ENCODE data around the gene PTPA. TPM values are rescaled to one million over a fixed set of nuclear protein-coding genes. Genes with fewer than 3 reads are reported as not detected.

PTPA gene
- total and polyA plus RNA-seq, 2 donors (not counting 3 experiments of a cell fraction or from before 2014, with no cell fraction given): 97.7 to 121 TPM

DNA sequence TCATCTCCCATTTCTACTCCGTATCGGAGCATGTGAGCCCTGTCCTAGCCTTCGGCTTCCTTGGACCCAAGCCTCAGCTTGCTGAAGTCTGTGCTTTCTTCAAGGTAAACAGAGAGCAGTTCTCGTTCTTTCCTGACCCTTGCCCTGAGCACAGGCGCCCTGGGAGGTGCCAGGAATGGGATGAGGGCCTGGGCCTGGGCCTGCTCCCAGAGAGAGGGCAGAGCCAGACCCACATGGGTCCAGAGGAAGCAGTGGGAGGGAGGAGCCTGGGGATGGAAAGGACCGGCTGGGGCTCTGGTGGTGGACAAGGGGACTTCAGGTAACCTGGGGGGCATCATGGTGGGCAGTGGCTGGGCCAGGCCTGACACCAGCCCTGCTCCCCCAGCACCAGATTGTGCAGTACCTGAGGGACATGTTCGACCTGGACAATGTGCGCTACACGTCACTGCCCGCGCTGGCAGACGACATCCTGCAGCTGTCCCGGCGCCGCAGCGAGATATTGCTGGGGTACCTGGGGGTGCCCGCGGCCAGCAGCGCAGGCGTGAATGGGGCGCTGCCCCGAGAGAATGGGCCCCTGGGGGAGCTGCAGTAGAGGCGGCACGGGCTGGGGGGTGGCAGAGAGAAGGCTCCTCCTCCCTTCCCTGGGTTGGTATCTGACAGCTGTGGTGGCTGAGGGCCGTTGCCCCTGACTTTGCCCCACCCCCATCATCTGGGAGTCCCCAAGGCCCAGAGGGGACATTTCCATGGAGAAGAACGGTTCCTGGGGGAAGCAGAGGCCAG is 41.2 kb upstream of the PTPA start:
- no peak for TF ChIP-seq POLR2A (IDR thresholded peaks at IDR 0.05; ENCODE audit: low read depth, low read length)
- TF ChIP-seq, protein P1, sequence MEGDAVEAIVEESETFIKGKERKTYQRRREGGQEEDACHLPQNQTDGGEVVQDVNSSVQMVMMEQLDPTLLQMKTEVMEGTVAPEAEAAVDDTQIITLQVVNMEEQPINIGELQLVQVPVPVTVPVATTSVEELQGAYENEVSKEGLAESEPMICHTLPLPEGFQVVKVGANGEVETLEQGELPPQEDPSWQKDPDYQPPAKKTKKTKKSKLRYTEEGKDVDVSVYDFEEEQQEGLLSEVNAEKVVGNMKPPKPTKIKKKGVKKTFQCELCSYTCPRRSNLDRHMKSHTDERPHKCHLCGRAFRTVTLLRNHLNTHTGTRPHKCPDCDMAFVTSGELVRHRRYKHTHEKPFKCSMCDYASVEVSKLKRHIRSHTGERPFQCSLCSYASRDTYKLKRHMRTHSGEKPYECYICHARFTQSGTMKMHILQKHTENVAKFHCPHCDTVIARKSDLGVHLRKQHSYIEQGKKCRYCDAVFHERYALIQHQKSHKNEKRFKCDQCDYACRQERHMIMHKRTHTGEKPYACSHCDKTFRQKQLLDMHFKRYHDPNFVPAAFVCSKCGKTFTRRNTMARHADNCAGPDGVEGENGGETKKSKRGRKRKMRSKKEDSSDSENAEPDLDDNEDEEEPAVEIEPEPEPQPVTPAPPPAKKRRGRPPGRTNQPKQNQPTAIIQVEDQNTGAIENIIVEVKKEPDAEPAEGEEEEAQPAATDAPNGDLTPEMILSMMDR (IDR thresholded peaks at IDR 0.05; ENCODE audit: extremely low read depth in 1 of 2, insufficient read depth in 1 of 2, low read depth in 1 of 2, low read length in 2 of 2): no peak
- Histone ChIP-seq H2AFZ (ENCODE audit: low read depth, low read length) (no peak overlapping the region), H3K9me1 (replicated peaks; ENCODE audit: control insufficient read depth, extremely low read depth, insufficient read depth, low read length) (no peaks in the 10 kb centered on the region), H3K9me3 (replicated peaks; ENCODE audit: control insufficient read depth, insufficient read depth, low read length) (no peaks in the 10 kb centered on the region), H3K27ac (ENCODE audit: insufficient read depth, low read depth, low read length) (no peak overlapping the region), H3K27me3 (ENCODE audit: control insufficient read depth in 2 of 2, insufficient read depth in 2 of 2, low read length in 2 of 2) (no peaks in the 10 kb centered on the region), H3K4me2 (ENCODE audit: insufficient read depth, low read length) (no peak overlapping the region), H3K4me3 (replicated peaks in 1 of 3; ENCODE audit: insufficient read depth in 1 of 3, low read depth in 1 of 3, low read length in 3 of 3) (no peak overlapping the region), H3K36me3 (ENCODE audit: control insufficient read depth in 2 of 2, extremely low read depth in 1 of 2, insufficient read depth in 2 of 2, low read length in 2 of 2) (peaks cover 0 to 27% of the 10 kb centered on the region in 2 experiments), H3K9ac (replicated peaks; ENCODE audit: extremely low read depth, insufficient read depth, low read length) (no peak overlapping the region), H3K4me1 (ENCODE audit: control insufficient read depth, extremely low read depth, insufficient read depth, low read length) (no peaks in the 10 kb centered on the region), H3K79me2 (ENCODE audit: control insufficient read depth, insufficient read depth, low read length) (no peaks in the 10 kb centered on the region), H4K20me1 (replicated peaks; ENCODE audit: control insufficient read depth, extremely low read depth, insufficient read depth, low read length) (no peaks in the 10 kb centered on the region)
- DNase-seq (ENCODE audit: low read depth, low spot score) (no peak), FAIRE-seq (no peak)
- POLR2A ChIA-PET: no interaction called here
- dilution Hi-C loops (cut with MboI; ENCODE audit: extremely low pct_ligation_motif_present, low sequenced_read_pairs) (no loop called here), intact Hi-C loops (cut with micrococcal nuclease) (loop anchor here (1.0 kb wide), 1 partner anchor 18 kb away; no protein-coding TSS in a partner anchor)
- CTCF ChIA-PET: no interaction called here
- BruUV-seq (replicated peaks): no TSS peak

DNA sequence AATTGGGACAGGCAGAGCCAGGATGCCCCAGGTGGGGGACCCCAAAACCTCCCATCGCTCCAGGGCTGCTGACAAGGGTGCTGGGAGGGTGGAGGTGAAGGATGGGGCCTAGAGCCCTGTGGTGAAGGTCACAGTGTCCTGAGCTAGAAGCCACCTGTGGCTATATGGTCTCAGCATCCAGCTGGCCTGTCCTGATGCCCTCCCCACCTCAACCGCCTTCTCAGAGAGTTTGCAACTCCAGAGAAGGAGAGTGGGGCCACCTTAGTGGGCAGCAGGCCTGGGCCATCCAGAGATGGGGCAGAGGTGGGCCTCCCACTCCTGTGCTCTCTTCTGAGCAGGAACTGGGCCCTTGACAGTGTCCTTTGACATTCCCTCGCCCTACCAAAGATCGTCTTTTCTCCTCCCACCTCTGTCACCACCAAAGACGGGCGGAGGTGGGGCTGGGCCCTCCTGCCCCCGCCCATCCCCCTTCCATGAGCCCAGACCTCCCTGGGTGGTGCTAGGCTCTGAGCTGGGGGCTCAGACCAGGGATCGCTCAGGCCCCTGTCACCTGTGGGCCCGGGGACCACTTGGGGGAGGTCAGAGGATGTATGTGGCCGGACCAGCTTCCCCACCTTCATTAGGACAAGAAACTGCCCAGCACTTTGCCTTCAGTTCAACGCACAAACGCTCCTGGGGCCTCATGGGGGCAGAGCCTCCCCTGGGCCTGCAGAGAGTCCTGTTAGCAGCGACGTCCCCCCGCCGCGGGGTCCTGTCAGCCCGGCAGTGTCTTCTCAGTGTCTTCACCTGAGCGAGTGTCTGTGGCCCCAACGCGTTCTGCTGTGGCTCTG is 40.3 kb upstream of the PTPA start:
- no peak for DNase-seq (ENCODE audit: low read depth, low spot score)
- POLR2A ChIA-PET: no interaction called here

More for the DNA sequence above, 40.3 kb upstream of the PTPA start:
- dilution Hi-C loops (cut with MboI; ENCODE audit: extremely low pct_ligation_motif_present, low sequenced_read_pairs): no loop called here
- H3K9me1 ChIP-seq (replicated peaks; ENCODE audit: control insufficient read depth, extremely low read depth, insufficient read depth, low read length): no peaks in the 10 kb centered on the region
- no TSS peak for BruUV-seq (replicated peaks)
- H4K20me1 ChIP-seq (replicated peaks; ENCODE audit: control insufficient read depth, extremely low read depth, insufficient read depth, low read length): no peaks in the 10 kb centered on the region
- H2AFZ ChIP-seq (ENCODE audit: low read depth, low read length): no peak overlapping the region
- peaks cover 0 to 22% of the 10 kb centered on the region in 2 experiments for H3K36me3 ChIP-seq (ENCODE audit: control insufficient read depth in 2 of 2, extremely low read depth in 1 of 2, insufficient read depth in 2 of 2, low read length in 2 of 2)
- no peak overlapping the region for H3K4me3 ChIP-seq (replicated peaks in 1 of 3; ENCODE audit: insufficient read depth in 1 of 3, low read depth in 1 of 3, low read length in 3 of 3)
- intact Hi-C loops (cut with micrococcal nuclease): no loop called here
- no peak overlapping the region for H3K27ac ChIP-seq (ENCODE audit: insufficient read depth, low read depth, low read length)
- H3K4me2 ChIP-seq (ENCODE audit: insufficient read depth, low read length): no peak overlapping the region
- H3K9ac ChIP-seq (replicated peaks; ENCODE audit: extremely low read depth, insufficient read depth, low read length): no peak overlapping the region
- no peaks in the 10 kb centered on the region for H3K9me3 ChIP-seq (replicated peaks; ENCODE audit: control insufficient read depth, insufficient read depth, low read length)
- H3K27me3 ChIP-seq (ENCODE audit: control insufficient read depth in 2 of 2, insufficient read depth in 2 of 2, low read length in 2 of 2): no peaks in the 10 kb centered on the region
- H3K4me1 ChIP-seq (ENCODE audit: control insufficient read depth, extremely low read depth, insufficient read depth, low read length): no peaks in the 10 kb centered on the region
- no peaks in the 10 kb centered on the region for H3K79me2 ChIP-seq (ENCODE audit: control insufficient read depth, insufficient read depth, low read length)
- no peak for TF ChIP-seq MYC (IDR thresholded peaks at IDR 0.05; ENCODE audit: low read depth, low read length)
- TF ChIP-seq FOS (IDR thresholded peaks at IDR 0.05; ENCODE audit: borderline replicate concordance, insufficient read depth, low read length): no peak
- TF ChIP-seq EZH2 (IDR thresholded peaks at IDR 0.05; ENCODE audit: borderline replicate concordance, low read depth, low read length, severe bottlenecking): no peak
- no peak for TF ChIP-seq POLR2AphosphoS5 (IDR thresholded peaks at IDR 0.05; ENCODE audit: insufficient read depth, low read depth, low read length)
- TF ChIP-seq, protein P1 (IDR thresholded peaks at IDR 0.05; ENCODE audit: extremely low read depth in 1 of 2, insufficient read depth in 1 of 2, low read depth in 1 of 2, low read length in 2 of 2): no peak
- no peak for TF ChIP-seq JUN (IDR thresholded peaks at IDR 0.05; ENCODE audit: borderline replicate concordance, insufficient read depth, insufficient read length, low read depth)
- no peak for TF ChIP-seq POLR2A (IDR thresholded peaks at IDR 0.05; ENCODE audit: low read depth, low read length)
- TF ChIP-seq, protein P2, sequence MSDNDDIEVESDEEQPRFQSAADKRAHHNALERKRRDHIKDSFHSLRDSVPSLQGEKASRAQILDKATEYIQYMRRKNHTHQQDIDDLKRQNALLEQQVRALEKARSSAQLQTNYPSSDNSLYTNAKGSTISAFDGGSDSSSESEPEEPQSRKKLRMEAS (IDR thresholded peaks at IDR 0.05; ENCODE audit: insufficient read depth, insufficient read length): no peak
- no peak for TF ChIP-seq GATA2 (IDR thresholded peaks at IDR 0.05; ENCODE audit: insufficient read depth, insufficient read length, low read depth, low read length)
- CTCF ChIA-PET: no interaction called here
- FAIRE-seq: no peak

Data from endothelial cell of umbilical vein (primary cell).